HCT116 (cell line): ENCODE data around the gene PCDHA2. TPM values are rescaled to one million over a fixed set of nuclear protein-coding genes. Genes with fewer than 3 reads are reported as not detected.

Source experiments
- ATAC-seq: fragments of 200-7000 bp; cut with Tn5 transposase; 2 replicates; pipeline ENCODE4 v1.9.1; 2020; ENCODE audit warnings: mild to moderate bottlenecking, moderate library complexity
- BruUV-seq: library from RNA; stranded (reverse); fragments of 400-500 nt; replicated peaks from 2 replicates; lab custom pipeline; 2021; lab: Mats Ljungman, UMichigan
- CTCF ChIA-PET: fragments of 300-600 bp; sonication (Branson Sonifier 250); formaldehyde crosslinking; loops from one replicate; lab custom pipeline; 2021; ENCODE audit warnings: antibody characterized with exemption; lab: Charles Lee
- POLR2A ChIA-PET: fragments of 300-600, 350-600 bp; sonication (Branson Sonifier 250); formaldehyde crosslinking; loops from one replicate; lab custom pipeline; 2021; ENCODE audit warnings: antibody characterized with exemption; lab: Charles Lee
- RAD21 ChIA-PET, 2 experiments: fragments of 300-600 bp; sonication (Branson Sonifier 250); formaldehyde crosslinking; loops; one replicate each; lab custom pipeline; 2023; ENCODE audit warnings: low total read pairs in 2 of 2; ENCODE audit not compliant: uncharacterized antibody in 2 of 2, unreplicated experiment in 2 of 2, low non-redundant PET in 1 of 2; lab: Charles Lee
- DNase-seq: peaks from one replicate; pipeline ENCODE4 v3.0.0-alpha.2; 2010; ENCODE audit warnings: low read depth, low spot score
- H2AFZ ChIP-seq: fragments of 200-600 bp; shearing (Covaris generic), sonication (generic); 2 replicates; pipeline ENCODE4 v1.6.1; 2017; ENCODE audit warnings: low read depth, mixed run types, mixed read lengths, antibody characterized with exemption, low read length; ENCODE audit not compliant: poor library complexity, severe bottlenecking
- H3K27ac ChIP-seq: 2 replicates; pipeline ENCODE4 v1.5.1; 2012; ENCODE audit warnings: low read depth, low read length
- H3K27me3 ChIP-seq: fragments of 200-600 bp; sonication (generic); 2 replicates; pipeline ENCODE4 v1.6.1; 2016; ENCODE audit warnings: mixed run types, low read length, mixed read lengths; ENCODE audit not compliant: insufficient read depth
- H3K36me3 ChIP-seq, 2 experiments: fragments of 200-500 bp in 1 of 2; fragments of 200-600 bp in 1 of 2; sonication (Bioruptor generic) in 1 of 2; sonication (generic) in 1 of 2; 2 replicates each; pipeline versions ENCODE4 v1.5.1 to v1.6.1; 2014 to 2016; ENCODE audit warnings: low read length in 2 of 2, inconsistent platforms in 1 of 2, mixed read lengths in 1 of 2, mixed run types in 1 of 2; ENCODE audit not compliant: insufficient read depth in 2 of 2, control insufficient read depth in 1 of 2
- H3K4me1 ChIP-seq, 2 experiments: fragments of 200-600 bp in 1 of 2; sonication (generic) in 1 of 2; 2 replicates each; pipeline versions ENCODE4 v1.5.1 to v1.6.1; 2012 to 2017; ENCODE audit warnings: low read length in 2 of 2, inconsistent platforms in 1 of 2, mild to moderate bottlenecking in 1 of 2, mixed read lengths in 1 of 2, mixed run types in 1 of 2, moderate library complexity in 1 of 2; ENCODE audit not compliant: insufficient read depth in 2 of 2, control insufficient read depth in 1 of 2
- H3K4me2 ChIP-seq: fragments of 200-600 bp; sonication (generic); 2 replicates; pipeline ENCODE4 v1.6.1; 2017; ENCODE audit warnings: mixed run types, low read length, mixed read lengths
- H3K4me3 ChIP-seq, 2 experiments: fragments of 200-600 bp in 1 of 2; sonication (generic) in 1 of 2; replicated peaks in 1 of 2; 2 replicates each; pipeline ENCODE4 v1.5.1; 2011 to 2016; ENCODE audit warnings: low read length in 2 of 2, control low read depth in 1 of 2, low read depth in 1 of 2, mild to moderate bottlenecking in 1 of 2, mixed read lengths in 1 of 2, mixed run types in 1 of 2
- H3K79me2 ChIP-seq: fragments of 200-600 bp; sonication (generic); 2 replicates; pipeline ENCODE4 v1.6.1; 2017; ENCODE audit warnings: mild to moderate bottlenecking, mixed run types, low read length, moderate library complexity, mixed read lengths; ENCODE audit not compliant: insufficient read depth
- H3K9ac ChIP-seq: fragments of 200-600 bp; sonication (generic); 2 replicates; pipeline ENCODE4 v1.6.1; 2016; ENCODE audit warnings: low read length, mixed read lengths
- H3K9me2 ChIP-seq: fragments of 200-600 bp; sonication (generic), shearing (Covaris generic); 2 replicates; pipeline ENCODE4 v1.6.1; 2017; ENCODE audit warnings: mixed run types, mild to moderate bottlenecking, moderate library complexity; ENCODE audit not compliant: insufficient read depth
- H3K9me3 ChIP-seq, 2 experiments: fragments of 200-500 bp in 1 of 2; fragments of 200-600 bp in 1 of 2; sonication (Bioruptor generic) in 1 of 2; sonication (generic) in 1 of 2; 2 replicates each; pipeline ENCODE4 v1.6.1; 2014 to 2017; ENCODE audit warnings: low read length in 2 of 2, mixed read lengths in 2 of 2, inconsistent platforms in 1 of 2, low read depth in 1 of 2, mild to moderate bottlenecking in 1 of 2, mixed run types in 1 of 2, moderate library complexity in 1 of 2; ENCODE audit not compliant: control insufficient read depth in 1 of 2, insufficient read depth in 1 of 2
- H4K20me1 ChIP-seq: fragments of 200-600 bp; sonication (generic), shearing (Covaris generic); 2 replicates; pipeline ENCODE4 v1.6.1; 2017; ENCODE audit warnings: mixed run types, mild to moderate bottlenecking, moderate library complexity; ENCODE audit not compliant: insufficient read depth
- ATF3 ChIP-seq: IDR thresholded peaks from 2 replicates; pipeline ENCODE4 v1.6.1; 2012
- CTCF ChIP-seq, 3 experiments: fragments of 200-600 bp in 1 of 3; sonication (generic) in 1 of 3; IDR thresholded peaks in 2 of 3; conservative IDR thresholded peaks in 1 of 3; 2 replicates each; pipeline ENCODE4 v1.5.1; 2012 to 2017; ENCODE audit warnings: low read depth in 2 of 3, low read length in 2 of 3, antibody characterized with exemption in 1 of 3, borderline replicate concordance in 1 of 3, control low read depth in 1 of 3, mild to moderate bottlenecking in 1 of 3, mixed read lengths in 1 of 3, mixed run types in 1 of 3, moderate library complexity in 1 of 3; ENCODE audit not compliant: insufficient read depth in 1 of 3
- EGR1 ChIP-seq: IDR thresholded peaks from 2 replicates; pipeline ENCODE4 v1.6.1; 2012; ENCODE audit warnings: low read depth
- ELF1 ChIP-seq: IDR thresholded peaks from 2 replicates; pipeline ENCODE4 v1.6.1; 2012; ENCODE audit warnings: low read depth, borderline replicate concordance
- FOSL1 ChIP-seq: IDR thresholded peaks from 2 replicates; pipeline ENCODE4 v1.6.1; 2012; ENCODE audit warnings: low read depth
- MAX ChIP-seq: IDR thresholded peaks from 2 replicates; pipeline ENCODE4 v1.6.1; 2012
- RAD21 ChIP-seq: IDR thresholded peaks from 2 replicates; pipeline ENCODE4 v1.6.1; 2012; ENCODE audit warnings: low read depth, mild to moderate bottlenecking
- SIN3A ChIP-seq: IDR thresholded peaks from 2 replicates; pipeline ENCODE4 v1.6.1; 2012; ENCODE audit warnings: low read depth
- SP1 ChIP-seq: IDR thresholded peaks from 2 replicates; pipeline ENCODE4 v1.6.1; 2012; ENCODE audit warnings: low read depth
- SRF ChIP-seq: IDR thresholded peaks from 2 replicates; pipeline ENCODE4 v1.6.1; 2012; ENCODE audit warnings: low read depth
- ZBTB33 ChIP-seq: IDR thresholded peaks from 2 replicates; pipeline ENCODE4 v1.6.1; 2011; ENCODE audit warnings: mild to moderate bottlenecking, low read length, moderate library complexity; ENCODE audit not compliant: insufficient replicate concordance; ENCODE audit errors: extremely low read depth
- ZFX ChIP-seq: fragments of 450-650 bp; IDR thresholded peaks from 2 replicates; pipeline ENCODE4 v1.6.1; 2017
- intact Hi-C: fragments of 100-400 bp; cut with micrococcal nuclease; formaldehyde crosslinking; loops from 2 replicates; pipeline ENCODE4 v1.10.0; 2022
- total RNA-seq: library from RNA; stranded (reverse); gene quantifications from one replicate; pipeline ENCODE4 v1.2.1, GENCODE V29; 2021; ENCODE audit not compliant: unreplicated experiment

PCDHA2 gene
- total RNA-seq, 1 experiment from 2014 or later, result not detected

- Histone ChIP-seq H3K4me3 (no peak within 1 kb of the TSS), H3K4me1 (no peaks in the 10 kb centered on the region), H4K20me1 (no peaks in the 10 kb centered on the region), H3K79me2 (no peaks in the 10 kb centered on the region), H3K9ac (no peak within 1 kb of the TSS), H2AFZ (no peak within 1 kb of the TSS), H3K27me3 (no peaks in the 10 kb centered on the region), H3K4me2 (no peak within 1 kb of the TSS), H3K36me3 (no peaks in the 10 kb centered on the region; a peak in 1 of 4 replicates), H3K27ac (no peak within 1 kb of the TSS), H3K9me2 (no peaks in the 10 kb centered on the region; the same call in 1 of the 2 replicates), H3K9me3 (no peaks in the 10 kb centered on the region)
- ATAC-seq, result no peak
- DNase-seq, result no peak
- intact Hi-C loops, result no loop called here
- POLR2A ChIA-PET, result no interaction called here
- RAD21 ChIA-PET, result no interaction called here
- CTCF ChIA-PET, result interaction anchor here (1.0 kb wide), 1 partner anchor 220 kb away, joined by 3 read pairs; no protein-coding TSS in a partner anchor
- no TSS peak for BruUV-seq
- TF ChIP-seq CTCF (IDR thresholded peaks at IDR 0.05 in 2 of 3, conservative IDR thresholded peaks at IDR 0.05 in 1 of 3; ENCODE audit: borderline replicate concordance in 1 of 3, insufficient read depth in 1 of 3, low read depth in 2 of 3, low read length in 2 of 3) (peak in 2 of 3 experiments; percentile 37 to 55; a peak in 3 of 6 replicates), ATF3 (no peak), ZFX (no peak), SP1 (no peak), SIN3A (no peak), MAX (no peak), FOSL1 (no peak), EGR1 (no peak), RAD21 (0 out of 2 replicates have a peak, but pooled peaks have one; percentile 11), ZBTB33 (no peak), SRF (no peak), ELF1 (no peak)
Measured at GRCh38 chr5:140821375-140822280, 27.0 kb downstream of the PCDHA2 start, which contains the start of gene PCDHA5. Gene PCDHA5, plus strand, starts transcription at chr5:140821613.
